ENCODE measurements around the gene STXBP1. TPM values are rescaled to one million over a fixed set of nuclear protein-coding genes. Genes with fewer than 3 reads are reported as not detected.

Gene STXBP1
- total RNA-seq, 1 donor from 2014 or later: 53.3 TPM

GRCh38 chr9:127569886-127570401 lies 42.1 kb upstream of the STXBP1 start:
- peak overlapping the region; percentile 90 for H3K27ac Mint-ChIP-seq (ENCODE audit: unreplicated experiment)
- no peak for DNase-seq (ENCODE audit: low read depth, low spot score)
- TF ChIP-seq CTCF (conservative IDR thresholded peaks at IDR 0.05): no peak
- H3K4me3 Mint-ChIP-seq: peak overlapping the region; percentile 88
- peaks cover 27% of the 10 kb centered on the region for H3K4me1 Mint-ChIP-seq
- no peaks in the 10 kb centered on the region for H3K36me3 Mint-ChIP-seq (ENCODE audit: low read depth)
- H3K27me3 Mint-ChIP-seq (ENCODE audit: low read depth): no peaks in the 10 kb centered on the region
- H3K9me3 Mint-ChIP-seq: no peaks in the 10 kb centered on the region

- no peak overlapping the region for H3K27ac Mint-ChIP-seq (ENCODE audit: unreplicated experiment)
- peaks cover 27% of the 10 kb centered on the region for H3K4me1 Mint-ChIP-seq
Measured at GRCh38 chr9:127570533-127571111, 41.5 kb upstream of the STXBP1 start.

GRCh38 chr9:127571971-127572370 lies 40.1 kb upstream of the STXBP1 start:
- Mint-ChIP-seq H3K36me3 (ENCODE audit: low read depth) (no peaks in the 10 kb centered on the region), H3K27me3 (ENCODE audit: low read depth) (peaks cover 3% of the 10 kb centered on the region), H3K9me3 (no peaks in the 10 kb centered on the region), H3K4me1 (peaks cover 23% of the 10 kb centered on the region), H3K4me3 (peak overlapping the region; percentile 9), H3K27ac (ENCODE audit: unreplicated experiment) (no peak overlapping the region)
- DNase-seq (ENCODE audit: low read depth, low spot score): no peak
- no peak for TF ChIP-seq CTCF (conservative IDR thresholded peaks at IDR 0.05)

More at GRCh38 chr9:127570533-127571111, 41.5 kb upstream of the STXBP1 start:
- no peaks in the 10 kb centered on the region for H3K9me3 Mint-ChIP-seq
- no peaks in the 10 kb centered on the region for H3K27me3 Mint-ChIP-seq (ENCODE audit: low read depth)
- TF ChIP-seq CTCF (conservative IDR thresholded peaks at IDR 0.05): no peak
- no peak for DNase-seq (ENCODE audit: low read depth, low spot score)
- H3K4me3 Mint-ChIP-seq: peak overlapping the region; percentile 88
- H3K36me3 Mint-ChIP-seq (ENCODE audit: low read depth): no peaks in the 10 kb centered on the region

- Mint-ChIP-seq H3K9me3 (no peaks in the 10 kb centered on the region), H3K4me1 (peaks cover 14% of the 10 kb centered on the region), H3K27ac (ENCODE audit: unreplicated experiment) (no peak overlapping the region), H3K4me3 (no peak overlapping the region), H3K27me3 (ENCODE audit: low read depth) (peaks cover 3% of the 10 kb centered on the region), H3K36me3 (ENCODE audit: low read depth) (no peaks in the 10 kb centered on the region)
- no peak for DNase-seq (ENCODE audit: low read depth, low spot score)
- TF ChIP-seq CTCF (conservative IDR thresholded peaks at IDR 0.05): no peak
Measured at GRCh38 chr9:127572961-127573721, 38.9 kb upstream of the STXBP1 start.

- no peaks in the 10 kb centered on the region for H3K36me3 Mint-ChIP-seq (ENCODE audit: low read depth)
- H3K27me3 Mint-ChIP-seq (ENCODE audit: low read depth): peaks cover 5% of the 10 kb centered on the region
- peaks cover 20% of the 10 kb centered on the region for H3K4me1 Mint-ChIP-seq
- no peak for DNase-seq (ENCODE audit: low read depth, low spot score)
- TF ChIP-seq CTCF (conservative IDR thresholded peaks at IDR 0.05): no peak
- H3K27ac Mint-ChIP-seq (ENCODE audit: unreplicated experiment): no peak overlapping the region
- no peaks in the 10 kb centered on the region for H3K9me3 Mint-ChIP-seq
- H3K4me3 Mint-ChIP-seq: no peak overlapping the region
Measured at GRCh38 chr9:127574072-127574993, 37.7 kb upstream of the STXBP1 start.

Data from neural crest cell (in vitro differentiated cells).